ENCODE results near the gene KHDRBS1. TPM values are rescaled to one million over a fixed set of nuclear protein-coding genes. Genes with fewer than 3 reads are reported as not detected.

KHDRBS1 gene
- total RNA-seq, 1 experiment from 2014 or later = 267 TPM

DNA sequence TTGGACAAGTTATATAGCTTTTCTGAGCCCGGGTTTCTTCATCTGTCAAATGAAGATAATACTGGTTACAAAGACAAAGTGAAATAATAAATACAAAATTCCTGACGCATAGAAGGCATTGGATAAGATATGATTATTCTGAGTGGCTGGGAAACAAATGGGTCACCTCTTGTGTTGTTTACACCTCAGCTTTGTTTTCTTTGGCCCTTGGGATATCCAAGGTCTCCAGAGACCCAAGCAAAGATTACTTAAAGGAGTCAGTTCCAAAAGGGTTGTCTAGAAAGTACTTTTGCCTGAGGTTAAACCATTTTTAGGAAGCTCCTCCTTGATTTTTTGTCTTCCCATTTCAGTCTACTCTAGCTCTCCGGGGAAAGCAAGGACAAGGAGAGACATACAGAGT, 9.7 kb downstream of the KHDRBS1 start:
- Histone ChIP-seq H4K20me1 (ENCODE audit: control insufficient read depth, insufficient read depth, insufficient read length) (no peaks in the 10 kb centered on the region), H3K23me2 (ENCODE audit: insufficient read length, low read depth, low read length, poor library complexity, severe bottlenecking) (no peaks in the 10 kb centered on the region)
- H3K36me3 Mint-ChIP-seq (ENCODE audit: insufficient read depth in 1 of 3, low read depth in 3 of 3) = peaks cover 7 to 29% (median 24%) of the 10 kb centered on the region in 3 experiments

More for the DNA sequence above, 9.7 kb downstream of the KHDRBS1 start:
- no peak for TF ChIP-seq CTCF (conservative IDR thresholded peaks at IDR 0.05)
- Histone ChIP-seq H3K27ac (ENCODE audit: insufficient read length, low read depth, low read length) (no peak overlapping the region), H3K79me1 (ENCODE audit: insufficient read depth, low read depth, low read length, poor library complexity, severe bottlenecking) (no peaks in the 10 kb centered on the region), H3K56ac (ENCODE audit: insufficient read length, low read depth, low read length) (no peak overlapping the region), H4K8ac (replicated peaks; ENCODE audit: insufficient read length, low read depth, low read length) (no peak overlapping the region), H3K9ac (ENCODE audit: extremely low read depth, insufficient read length, low read length) (no peak overlapping the region), H3K4me2 (ENCODE audit: insufficient read depth, insufficient read length, low read length) (no peak overlapping the region), H3K18ac (ENCODE audit: insufficient read length, low read depth, low read length) (no peak overlapping the region), H2BK5ac (ENCODE audit: insufficient read length, low read length) (no peak overlapping the region), H4K91ac (ENCODE audit: insufficient read length, low read depth, low read length) (no peak overlapping the region), H2AK5ac (ENCODE audit: insufficient read length, low read length) (no peak overlapping the region), H3T11ph (ENCODE audit: low read length) (no peak overlapping the region), H3K4ac (ENCODE audit: low read depth, low read length) (no peak overlapping the region), H2BK12ac (ENCODE audit: insufficient read length, low read depth, low read length) (no peak overlapping the region), H2BK20ac (ENCODE audit: low read depth, low read length, poor library complexity, severe bottlenecking) (no peak overlapping the region), H4K5ac (ENCODE audit: insufficient read length, low read depth, low read length) (no peak overlapping the region), H3K9me3 (ENCODE audit: control insufficient read depth, low read depth, low read length) (no peaks in the 10 kb centered on the region), H2BK120ac (ENCODE audit: low read depth, low read length, poor library complexity, severe bottlenecking) (no peak overlapping the region), H3K23ac (ENCODE audit: insufficient read length, low read depth, low read length) (no peak overlapping the region), H2BK15ac (ENCODE audit: low read depth, low read length) (no peak overlapping the region), H3K4me1 (ENCODE audit: insufficient read depth, low read length) (no peaks in the 10 kb centered on the region; the same call in 1 of the 2 replicates), H3K14ac (ENCODE audit: insufficient read depth, low read length) (no peak overlapping the region), H3K27me3 (ENCODE audit: insufficient read depth, low read length) (no peaks in the 10 kb centered on the region), H3K79me2 (ENCODE audit: insufficient read depth, low read length) (peaks cover 72% of the 10 kb centered on the region; the same call in 1 of the 2 replicates), H2AFZ (ENCODE audit: low read length) (no peak overlapping the region)
- Mint-ChIP-seq H3K9me3 (no peaks in the 10 kb centered on the region), H3K27ac (peak overlapping the region in 1 of 3 experiments; percentile 45; a peak in 2 of 7 replicates), H3K27me3 (ENCODE audit: low read depth) (no peaks in the 10 kb centered on the region), H3K4me3 (no peak overlapping the region), H3K4me1 (no peaks in the 10 kb centered on the region)
- DNase-seq = no peak
- no CpG with 5 or more reads among the region's 3 CpGs for WGBS (ENCODE audit: extremely low coverage, insufficient read length, low lambda C conversion rate)

Data from H9 (cell line).